HG02571 (cell line): ENCODE results near the gene TEX47.
A peak's percentile ranks its signal among the peaks of the same experiment; 100 is the strongest.

Source experiments
- ATAC-seq: cut with Tn5 transposase; IDR thresholded peaks from one replicate; pipeline ENCODE4 v1.9.1; 2021; ENCODE audit warnings: mild to moderate bottlenecking, moderate library complexity; ENCODE audit not compliant: unreplicated experiment

The TEX47 gene

GRCh38 chr7:88795553-88795952, at the start of gene TEX47:
Gene TEX47, minus strand, starts transcription at chr7:88795737. Its CDS starts 795 bp downstream, at chr7:88794942.
- ATAC-seq, result no peak

GRCh38 chr7:88845091-88845490, 49.6 kb upstream of the TEX47 start:
- ATAC-seq, result no peak

GRCh38 chr7:88842201-88842600, 46.7 kb upstream of the TEX47 start:
- no peak for ATAC-seq

- peak; percentile 72 for ATAC-seq
These were observed 39.7 kb upstream of the TEX47 start for GRCh38 chr7:88835147-88835728.

DNA sequence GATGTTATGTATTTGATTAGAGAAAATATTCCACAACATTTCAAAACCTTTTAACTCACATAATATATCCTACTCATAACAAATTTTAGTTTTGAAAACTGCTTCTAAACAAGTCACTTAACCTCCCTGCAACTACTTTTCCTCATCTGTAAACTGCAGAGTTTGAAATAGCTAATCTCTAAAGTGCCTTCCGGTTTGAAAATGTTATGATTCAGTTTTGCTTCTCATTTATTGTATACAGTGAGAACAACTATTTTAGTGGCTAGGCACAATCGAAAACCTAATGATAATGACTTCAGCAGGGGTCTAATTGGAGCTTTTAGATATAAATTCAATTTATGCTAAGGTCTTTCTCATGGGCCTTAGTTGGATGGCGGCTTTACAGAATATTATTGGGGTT, 30.7 kb upstream of the TEX47 start:
- ATAC-seq, result no peak

- ATAC-seq, result no peak
These were observed 23.0 kb upstream of the TEX47 start for GRCh38 chr7:88818552-88818951.

- ATAC-seq, result no peak
These were observed 10.9 kb upstream of the TEX47 start for GRCh38 chr7:88806280-88807037.

DNA sequence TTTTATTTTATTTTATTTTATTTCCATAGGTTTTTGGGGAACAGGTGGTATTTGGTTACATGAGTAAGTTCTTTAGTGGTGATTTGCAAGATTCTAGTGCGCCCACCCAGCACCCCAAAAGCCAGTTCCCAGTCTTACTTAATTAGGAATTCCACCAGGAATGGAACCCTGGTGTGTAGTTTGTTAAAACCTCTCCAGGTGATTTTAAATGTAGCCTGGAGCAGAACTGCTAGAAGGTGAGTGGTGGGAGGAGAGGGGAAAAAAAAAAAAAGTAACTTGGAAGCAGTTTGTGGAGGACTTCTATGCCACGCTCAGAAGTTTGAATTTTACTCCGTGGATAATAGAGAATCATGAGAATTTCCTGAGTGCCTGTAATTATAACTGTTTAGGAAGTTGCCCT, 5.5 kb upstream of the TEX47 start:
- ATAC-seq, result no peak

DNA sequence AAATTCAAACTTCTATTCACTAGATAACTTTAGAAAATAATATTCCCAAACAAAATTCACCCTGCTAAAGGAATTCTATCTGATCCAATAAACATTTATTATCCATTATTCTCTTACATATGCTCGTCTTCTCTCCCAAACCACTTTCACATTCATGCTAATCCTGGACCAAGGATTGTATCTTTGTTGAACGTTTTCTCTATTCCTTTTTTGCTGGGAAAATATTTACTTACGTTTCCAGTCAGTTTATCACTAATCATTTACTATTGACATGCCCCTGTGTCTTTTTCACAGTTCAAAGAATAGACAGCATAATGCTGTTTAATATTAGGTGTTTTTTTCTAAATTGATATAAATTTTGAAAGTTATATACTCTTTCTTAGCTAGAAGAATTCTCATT, 3.2 kb downstream of the TEX47 start:
- ATAC-seq, result no peak

DNA sequence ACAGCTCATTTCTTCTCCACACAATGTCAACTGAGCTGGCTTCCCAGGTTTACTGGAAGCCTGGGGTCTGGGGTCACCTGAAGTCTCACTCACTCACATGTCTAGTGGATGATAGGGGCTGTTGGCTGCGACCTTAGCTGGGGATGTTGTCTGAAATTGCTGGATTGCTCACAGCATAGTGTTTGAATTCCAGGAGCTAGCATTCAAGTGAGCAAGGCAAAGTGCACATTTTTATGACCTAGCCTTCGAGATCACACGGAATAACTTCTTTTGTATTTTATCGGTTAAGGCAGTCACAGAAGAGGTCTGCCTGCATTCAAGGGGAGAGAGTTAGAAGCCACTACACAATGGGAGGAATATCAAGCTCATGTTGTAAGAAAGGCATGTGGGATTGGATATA, 3.6 kb downstream of the TEX47 start:
- ATAC-seq, result no peak

GRCh38 chr7:88789480-88790064, 6.0 kb downstream of the TEX47 start:
- ATAC-seq, result no peak

- no peak for ATAC-seq
These were observed 7.8 kb downstream of the TEX47 start for GRCh38 chr7:88787777-88788176.

DNA sequence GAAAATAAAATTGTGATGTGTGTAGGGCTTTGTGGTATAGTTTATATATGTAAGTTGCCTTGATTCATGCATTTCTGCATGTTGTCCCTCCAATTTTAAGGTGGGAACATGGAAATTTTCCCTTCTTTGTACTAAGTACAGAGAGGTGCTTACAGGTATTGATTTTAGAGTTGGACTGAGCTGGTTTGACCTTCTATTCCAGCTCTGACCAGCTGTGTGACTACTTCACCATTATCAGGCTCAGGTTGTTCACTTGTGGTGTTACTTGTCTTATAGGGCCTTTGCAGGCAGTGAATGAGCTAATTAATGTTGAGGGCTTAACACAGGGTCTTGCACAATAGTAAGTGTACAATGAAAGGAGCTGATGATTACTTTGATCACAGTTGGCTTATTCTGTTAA, 19.7 kb downstream of the TEX47 start:
- no peak for ATAC-seq

GRCh38 chr7:88772776-88773175, 22.8 kb downstream of the TEX47 start:
- ATAC-seq, result no peak

- no peak for ATAC-seq
These were observed 24.1 kb downstream of the TEX47 start for GRCh38 chr7:88771417-88771816.

GRCh38 chr7:88761779-88762178, 33.8 kb downstream of the TEX47 start:
- ATAC-seq, result no peak

GRCh38 chr7:88760136-88760515, 35.4 kb downstream of the TEX47 start:
- no peak for ATAC-seq

DNA sequence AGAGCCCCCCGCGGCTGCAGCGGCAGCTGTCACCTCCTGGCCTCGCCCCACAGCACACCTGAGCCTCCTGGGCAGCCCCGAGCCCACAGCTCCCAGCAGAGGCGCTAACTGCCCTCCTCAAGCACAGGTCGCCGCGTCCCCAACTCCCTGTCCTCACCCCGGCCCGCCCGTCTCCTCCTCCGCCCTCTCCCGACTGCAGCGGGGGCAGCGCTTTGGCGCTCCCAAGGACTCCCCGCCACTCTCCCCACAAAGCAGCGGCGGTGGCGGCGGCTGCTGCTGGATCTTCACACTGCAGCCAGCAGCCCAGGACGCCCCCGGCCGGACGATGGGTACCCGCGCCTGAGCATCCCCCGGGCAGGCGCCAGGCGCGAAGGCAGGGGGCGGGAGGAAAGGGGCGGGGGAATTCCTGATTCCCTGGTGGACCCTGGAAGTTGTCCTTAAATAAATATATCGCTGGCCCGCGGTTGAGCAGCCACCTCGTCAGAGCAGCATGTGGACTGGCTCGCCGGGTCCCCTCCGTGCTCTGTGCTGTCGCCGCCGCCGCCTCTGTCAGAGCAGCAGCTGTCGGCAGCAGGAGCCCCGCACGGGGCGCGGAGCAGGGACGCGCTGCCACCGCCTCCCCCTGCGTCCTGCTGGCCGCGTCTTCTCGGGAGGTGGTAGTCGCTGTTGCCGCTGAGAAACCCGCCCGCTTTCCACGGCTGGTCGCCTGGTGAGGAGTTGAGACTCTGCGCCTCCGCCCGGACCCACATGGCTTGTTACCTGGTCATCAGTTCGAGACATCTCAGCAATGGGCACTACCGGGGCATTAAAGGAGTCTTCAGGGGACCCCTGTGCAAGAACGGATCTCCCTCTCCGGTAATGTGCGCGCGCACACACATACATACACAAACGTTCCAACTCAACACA, 36.1 kb downstream of the TEX47 start, which contains the start of gene ZNF804B:
TSS of gene ZNF804B (plus strand) at position 471 of the 906 bp plus-strand sequence. CDS start at position 748, 277 bp downstream.
- ATAC-seq, result no peak

DNA sequence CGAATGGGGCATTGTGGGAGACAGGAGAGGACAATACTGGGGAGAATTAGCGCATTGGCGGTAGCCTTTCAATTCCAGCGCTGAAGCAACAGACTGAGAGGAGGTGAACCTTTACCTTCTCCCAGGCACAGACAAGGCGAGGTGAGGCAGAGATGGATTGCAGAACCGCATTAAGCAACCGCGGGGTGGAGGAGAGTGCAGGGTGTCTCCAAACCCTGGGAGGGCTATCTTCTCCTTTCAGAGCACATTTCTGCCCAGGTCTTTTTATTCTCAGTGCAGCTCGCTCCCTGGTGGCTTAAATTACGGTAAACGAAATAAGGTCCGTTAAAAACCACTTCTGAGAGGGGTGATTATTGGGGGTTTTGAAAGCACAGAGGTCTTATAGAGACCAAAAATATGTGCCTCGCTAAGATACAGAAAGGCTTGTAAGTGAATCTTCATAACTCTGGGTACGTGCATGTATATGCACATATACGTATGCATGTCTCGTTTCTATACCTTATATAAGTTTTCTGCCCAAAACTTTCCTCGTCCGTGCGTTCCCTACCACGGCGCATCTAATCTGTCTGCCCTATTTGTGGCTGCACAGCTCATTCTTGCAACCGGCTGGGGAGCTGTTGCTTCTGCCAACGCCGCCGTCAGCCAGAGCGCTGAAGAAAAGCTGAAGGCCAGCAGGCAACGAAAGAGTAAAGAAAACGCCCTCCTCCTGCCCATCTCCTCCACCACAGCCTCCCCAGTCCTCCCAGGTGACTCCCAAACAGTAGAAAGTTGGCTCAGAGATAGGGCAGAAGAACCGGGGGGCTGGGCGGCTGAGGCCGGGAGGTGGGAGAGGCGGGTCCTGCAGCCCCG, 36.9 kb downstream of the TEX47 start:
- no peak for ATAC-seq

- ATAC-seq, result no peak
These were observed 38.2 kb downstream of the TEX47 start for GRCh38 chr7:88757371-88757770.
